Dedifferentiated amniotic fluid mesenchymal stem cell (primary cell): ENCODE measurements around the gene BEAN1.

Experiments
- DNase-seq: peaks from one replicate; pipeline ENCODE4 v3.0.0-alpha.2; 2016; ENCODE audit errors: extremely low spot score

The BEAN1 gene

DNA sequence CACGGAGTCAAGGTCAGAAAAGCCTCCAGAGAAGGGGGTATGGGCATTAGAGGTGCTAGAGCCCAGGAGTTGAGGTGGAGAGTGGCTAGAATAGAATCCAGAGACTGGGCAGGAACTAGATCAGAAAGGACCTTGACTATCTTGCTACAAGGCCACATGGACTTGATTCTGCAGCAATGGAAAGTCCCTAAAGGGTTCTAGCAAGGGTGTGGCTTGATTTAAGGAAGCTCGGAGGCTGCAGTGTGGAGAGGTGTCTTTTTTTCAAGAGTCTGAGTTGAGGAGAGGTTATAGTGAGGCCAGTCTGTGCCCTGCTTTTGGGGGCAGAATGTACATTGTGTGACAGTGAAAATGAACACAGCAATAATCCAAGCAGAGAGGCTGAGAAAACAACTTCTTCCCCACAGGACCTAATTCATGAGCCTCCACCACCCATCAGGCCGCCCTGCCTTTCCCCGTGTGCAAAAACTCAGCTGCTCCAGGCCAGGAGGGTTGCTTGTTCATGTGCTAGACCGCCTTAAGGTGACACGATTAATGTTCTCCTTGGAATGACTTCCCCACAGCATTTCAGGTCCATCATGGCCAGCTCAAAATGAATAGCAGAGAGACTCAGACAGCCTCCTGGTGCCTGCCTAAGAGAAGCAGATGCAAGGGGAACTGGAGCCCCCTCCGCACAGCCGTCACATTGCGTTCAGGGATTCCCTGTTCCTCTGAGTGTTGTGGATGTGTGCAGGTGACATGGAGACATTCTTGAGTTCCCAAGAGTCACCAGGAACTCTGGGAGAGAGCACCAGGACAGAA lies 8.7 kb upstream of the BEAN1 start:
- no peak for DNase-seq

DNA sequence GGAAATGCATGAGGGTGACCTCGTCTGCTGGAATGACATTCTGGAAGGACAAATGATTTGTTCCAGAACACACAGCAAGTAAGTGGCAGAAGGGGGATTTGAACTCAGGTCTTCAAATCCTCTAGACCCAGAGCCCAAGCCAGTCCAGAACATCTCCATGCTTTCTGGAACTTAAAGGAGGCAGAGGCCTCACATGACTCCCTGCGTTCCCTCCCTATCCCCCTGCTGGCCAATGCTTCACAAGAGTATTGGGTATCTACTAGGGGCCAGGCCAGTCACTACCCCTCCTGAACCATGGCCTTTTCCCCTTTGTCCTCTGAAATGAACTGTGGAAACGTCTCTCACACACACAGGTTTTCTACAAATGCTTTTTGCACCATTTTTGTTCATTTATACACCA lies 7.6 kb upstream of the BEAN1 start:
- DNase-seq: no peak

DNA sequence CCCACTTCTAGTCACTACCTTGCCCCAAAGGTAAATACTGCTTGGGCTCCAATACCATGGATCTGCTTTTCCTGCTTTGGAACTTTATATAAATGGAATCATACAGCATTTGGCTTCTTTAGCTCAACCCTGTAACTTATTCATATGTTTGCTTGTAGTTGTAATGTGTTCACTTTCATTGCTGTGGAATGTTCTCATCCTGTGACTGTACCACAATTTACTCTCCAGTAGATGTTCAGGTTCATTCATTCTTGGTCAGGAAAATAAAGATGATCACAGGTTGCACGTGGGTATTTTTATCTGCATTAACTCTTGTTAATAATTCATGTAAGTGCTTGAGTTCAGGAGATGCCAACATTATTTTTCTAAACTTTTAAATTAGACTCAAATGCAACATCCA lies 6.7 kb upstream of the BEAN1 start:
- no peak for DNase-seq

DNA sequence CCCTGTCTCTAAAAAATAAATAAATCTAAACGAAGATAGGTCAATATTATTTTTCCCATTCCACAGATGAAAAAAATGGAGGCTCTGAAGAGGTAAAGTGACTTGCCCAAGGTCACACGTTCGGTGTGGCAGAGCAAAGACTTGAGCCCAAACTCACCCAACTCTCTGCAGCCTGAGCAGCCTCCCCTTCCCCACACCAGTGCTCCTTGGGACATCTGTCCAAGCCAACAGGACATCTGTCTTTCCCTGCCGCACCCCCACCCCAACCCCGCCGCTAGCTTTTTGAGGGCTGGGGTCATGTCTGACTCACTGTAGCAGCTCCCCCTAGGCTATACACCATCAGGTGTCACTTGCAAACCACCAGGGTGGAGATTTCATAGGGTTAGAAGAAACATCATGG lies 5.2 kb upstream of the BEAN1 start:
- no peak for DNase-seq

DNA sequence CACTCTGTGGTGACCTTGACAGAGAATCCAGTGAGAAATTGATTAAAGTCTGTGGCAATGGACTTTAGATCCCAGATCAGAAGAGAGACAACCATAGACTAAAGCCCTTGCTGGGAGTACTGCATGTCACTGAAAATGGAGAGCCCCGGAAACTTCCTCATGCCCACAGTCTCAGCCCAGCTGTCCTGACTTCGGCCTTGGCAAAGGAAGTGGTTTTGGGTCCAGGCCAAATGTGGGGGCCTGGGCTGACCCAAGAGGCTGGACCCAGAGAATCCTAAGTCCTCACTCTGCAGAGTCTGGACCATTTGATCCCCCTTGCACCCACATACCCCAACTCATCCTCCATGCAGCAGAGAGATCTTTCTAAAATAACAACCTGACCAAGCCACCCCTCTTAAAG lies 4.7 kb upstream of the BEAN1 start:
- DNase-seq: no peak

DNA sequence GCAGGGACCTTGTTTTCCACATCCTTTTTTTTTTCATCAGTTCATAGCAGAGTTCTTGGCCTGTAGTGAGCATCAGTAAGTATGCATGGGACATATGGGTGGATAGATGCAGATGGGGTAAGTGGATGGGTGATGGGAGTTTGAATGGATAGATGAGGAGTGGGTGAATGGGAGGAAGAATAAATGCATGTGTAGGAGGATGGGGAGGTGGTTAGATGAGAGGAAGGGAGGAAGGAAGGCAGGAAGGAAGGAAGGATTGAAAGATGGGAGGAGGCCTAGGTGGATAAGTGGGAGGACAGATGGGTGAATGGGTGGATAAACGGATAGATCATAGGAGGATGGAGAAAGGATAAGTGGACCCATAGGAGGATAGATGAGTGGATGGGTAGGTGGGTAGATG lies 3.9 kb upstream of the BEAN1 start:
- no peak for DNase-seq

DNA sequence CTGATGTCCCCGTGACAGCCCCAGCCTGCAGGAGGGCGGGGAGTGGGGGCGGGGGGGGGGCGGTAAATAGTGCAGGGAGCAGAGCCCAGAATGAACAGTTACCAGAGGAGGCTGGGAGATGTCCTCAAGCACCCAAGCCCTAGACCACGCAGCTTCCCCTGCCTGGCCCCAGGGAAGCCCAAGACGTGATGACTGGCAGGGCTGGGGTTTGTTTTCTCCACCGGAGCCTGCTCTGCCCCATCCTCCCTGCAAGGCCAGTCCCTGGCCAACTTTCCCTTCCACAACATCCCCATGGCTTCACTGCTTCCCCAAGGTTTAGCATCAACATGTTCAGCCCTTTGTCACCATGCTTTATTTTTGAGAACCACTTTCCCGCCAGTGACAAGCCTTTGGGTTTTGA lies 1.4 kb upstream of the BEAN1 start:
- no peak for DNase-seq

DNA sequence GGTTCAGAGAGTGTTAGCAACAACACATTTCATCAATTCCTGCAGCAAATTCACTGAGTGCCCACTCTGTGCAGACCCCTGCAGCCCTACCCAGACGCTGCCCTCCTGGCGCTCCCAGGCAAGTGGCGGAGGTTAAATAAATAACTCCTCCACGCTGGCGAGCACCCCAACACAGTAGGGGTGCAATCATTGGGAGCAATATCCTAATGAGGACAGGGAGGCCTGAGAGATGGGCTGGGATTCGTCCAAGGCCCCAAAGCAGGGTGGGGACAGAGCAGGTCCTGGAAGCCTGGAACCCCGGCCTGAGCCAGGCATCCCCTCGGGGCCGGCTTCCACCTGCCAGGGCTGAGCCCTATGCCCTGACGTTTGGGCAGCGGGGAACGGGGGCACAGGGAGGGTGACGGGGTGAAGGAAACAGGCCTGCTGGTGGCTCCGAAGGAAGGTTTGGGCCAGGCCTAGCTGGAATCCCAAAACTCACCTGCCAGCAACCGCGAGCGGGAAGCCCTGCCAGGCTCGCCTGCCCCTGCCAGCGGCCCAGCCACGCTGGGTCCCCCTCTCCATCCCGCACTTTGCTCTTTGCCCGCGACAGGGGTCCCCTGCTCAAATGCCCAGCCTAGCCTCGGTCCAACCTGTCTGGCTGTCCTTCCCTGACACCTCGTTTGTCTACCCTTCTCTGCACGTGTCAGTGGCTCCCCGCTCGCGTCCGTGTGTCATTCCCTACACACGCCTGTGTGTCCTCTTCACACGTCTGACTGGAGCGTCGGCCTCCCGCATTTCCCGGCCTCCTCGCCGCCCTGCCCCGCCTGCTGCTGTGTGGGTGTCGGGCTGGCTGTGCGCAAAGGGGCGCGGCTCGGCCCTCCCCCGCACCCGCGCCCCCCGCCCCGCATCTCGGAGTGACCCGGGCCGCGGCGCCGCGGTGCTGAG lies 721 bp upstream of the BEAN1 start:
- no peak for DNase-seq

DNA sequence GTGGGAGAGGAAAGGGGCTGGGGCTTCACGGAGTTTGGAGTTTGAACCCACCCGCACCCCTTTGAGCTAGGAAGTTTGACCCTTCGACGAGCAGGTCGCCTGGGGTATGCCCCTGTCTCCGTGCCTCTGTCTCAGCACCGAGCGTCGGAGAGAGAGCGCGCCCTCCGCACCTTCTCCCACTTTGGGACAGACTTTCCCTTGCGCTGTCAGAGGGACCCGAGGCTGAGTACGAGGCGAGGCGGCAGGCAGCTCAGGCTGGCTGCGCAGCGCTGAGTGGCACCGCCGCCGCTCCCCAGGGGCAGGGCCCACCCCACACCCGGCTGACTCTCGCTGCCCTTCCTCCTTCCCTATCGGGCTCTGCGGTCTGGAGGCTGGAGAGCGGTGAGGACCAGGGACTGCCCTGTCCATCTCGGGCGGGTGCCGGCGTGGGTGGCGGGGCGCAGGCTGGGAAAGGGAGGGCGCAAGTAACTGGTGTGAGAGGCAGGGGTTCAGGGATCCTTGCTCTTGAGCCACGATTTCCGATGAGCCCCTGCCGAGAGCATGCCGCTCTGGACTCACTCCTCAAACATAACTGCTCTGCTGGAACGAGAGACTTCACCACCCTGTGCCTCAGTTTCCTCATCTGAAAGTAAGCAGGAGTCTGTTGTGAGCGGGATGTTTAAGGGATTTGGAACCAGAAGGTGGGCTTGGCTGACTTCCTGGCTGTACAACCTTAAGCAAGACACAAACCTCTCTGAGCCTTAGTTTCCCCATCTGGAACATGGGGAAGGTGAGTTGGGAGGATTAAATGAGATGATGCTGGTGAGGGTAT lies 981 bp downstream of the BEAN1 start:
- no peak for DNase-seq

DNA sequence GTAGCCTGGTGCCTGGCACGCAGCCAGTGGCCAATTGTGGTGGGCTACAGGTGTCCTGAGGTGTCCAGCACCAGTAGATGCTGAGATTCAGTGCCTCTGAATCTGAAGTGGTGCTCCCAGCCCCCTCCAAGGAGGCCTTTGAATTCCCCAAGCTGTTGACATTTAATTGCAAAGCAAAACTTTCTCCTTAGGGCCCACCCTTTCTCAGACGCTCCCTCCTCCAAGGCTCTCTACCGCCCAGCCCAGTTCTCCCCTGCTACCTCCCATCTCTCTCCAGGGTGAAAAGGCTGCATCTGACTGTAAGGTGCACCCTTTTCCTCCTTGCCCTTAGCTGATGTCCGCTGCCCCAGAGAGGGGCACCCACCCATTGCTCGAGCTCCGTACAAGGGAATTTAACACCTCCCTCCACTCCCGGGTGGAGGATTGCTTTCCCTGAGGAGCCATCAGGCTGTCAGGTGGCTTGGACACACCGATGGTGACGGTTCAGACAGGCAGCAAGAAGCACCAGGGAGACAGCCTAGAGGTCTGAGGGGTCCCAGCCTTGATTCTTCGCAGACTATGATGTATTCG lies 1.7 kb downstream of the BEAN1 start:
- no peak for DNase-seq

DNA sequence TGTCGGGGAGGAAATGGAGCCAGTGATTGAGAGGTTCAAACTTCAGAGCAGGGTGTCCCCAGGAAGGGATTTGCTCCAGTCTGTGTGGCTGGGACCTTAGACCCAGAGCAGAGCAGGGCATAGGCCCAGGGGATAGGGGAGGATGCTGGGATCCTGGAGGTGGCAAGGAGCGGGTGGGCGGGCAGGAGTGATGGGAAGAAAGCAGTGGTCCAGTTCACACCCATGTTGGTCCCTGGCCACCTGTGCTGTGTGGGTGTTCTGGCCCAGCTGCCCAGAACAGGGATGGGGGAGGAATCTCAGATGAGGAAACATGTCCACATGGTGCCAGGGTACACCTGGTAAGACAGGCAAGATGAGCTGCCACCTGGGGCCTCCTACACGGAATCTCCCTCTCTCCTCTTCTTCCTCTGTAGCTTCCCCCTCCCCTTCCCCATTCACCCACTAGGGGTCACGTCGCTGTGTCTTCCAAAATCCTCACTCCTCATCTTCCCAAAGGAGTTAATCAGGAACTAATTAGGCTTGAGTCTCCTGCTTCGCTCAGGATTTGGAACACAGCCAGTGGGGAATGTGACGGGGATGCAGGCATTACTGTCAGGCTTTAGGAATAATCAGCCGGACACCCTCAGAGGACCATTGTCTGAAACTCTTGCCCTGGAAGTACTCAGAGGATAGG lies 2.3 kb downstream of the BEAN1 start:
- no peak for DNase-seq

DNA sequence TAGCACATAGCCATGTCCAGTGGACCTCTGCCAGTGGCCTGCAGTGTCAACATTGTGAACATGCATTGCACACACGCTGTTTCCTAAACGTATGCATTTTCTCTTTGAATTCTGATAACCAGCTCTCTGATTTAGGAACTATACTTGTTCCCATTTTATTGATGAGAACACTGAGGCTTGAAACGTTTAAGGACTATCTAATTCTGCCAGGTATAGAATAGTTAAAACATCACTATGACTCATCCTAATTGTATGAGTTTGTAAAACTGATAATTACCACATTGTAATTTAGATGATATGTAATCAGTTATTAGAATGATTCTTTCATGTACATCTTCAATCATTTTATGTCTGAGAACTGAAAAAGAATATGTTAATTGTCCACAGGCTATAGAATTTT lies 3.1 kb downstream of the BEAN1 start:
- no peak for DNase-seq

DNA sequence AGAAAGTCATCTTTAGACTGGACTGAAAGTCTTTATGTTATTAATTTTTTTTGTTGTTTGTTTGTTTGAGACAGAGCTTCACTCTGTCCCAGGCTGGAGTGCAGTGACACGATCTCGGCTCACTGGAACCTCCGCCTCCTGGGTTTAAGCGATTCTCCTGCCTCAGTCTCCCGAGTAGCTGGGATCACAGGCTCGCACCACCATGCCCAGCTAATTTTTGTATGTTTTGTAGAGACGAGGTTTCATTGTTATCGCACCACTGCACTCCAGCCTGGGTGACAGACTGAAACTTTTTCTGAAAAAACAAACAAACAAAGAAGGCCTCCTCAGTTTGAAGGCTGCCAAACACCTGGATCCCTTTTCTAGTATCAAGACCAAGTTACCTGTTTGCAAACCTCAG lies 4.7 kb downstream of the BEAN1 start:
- no peak for DNase-seq

DNA sequence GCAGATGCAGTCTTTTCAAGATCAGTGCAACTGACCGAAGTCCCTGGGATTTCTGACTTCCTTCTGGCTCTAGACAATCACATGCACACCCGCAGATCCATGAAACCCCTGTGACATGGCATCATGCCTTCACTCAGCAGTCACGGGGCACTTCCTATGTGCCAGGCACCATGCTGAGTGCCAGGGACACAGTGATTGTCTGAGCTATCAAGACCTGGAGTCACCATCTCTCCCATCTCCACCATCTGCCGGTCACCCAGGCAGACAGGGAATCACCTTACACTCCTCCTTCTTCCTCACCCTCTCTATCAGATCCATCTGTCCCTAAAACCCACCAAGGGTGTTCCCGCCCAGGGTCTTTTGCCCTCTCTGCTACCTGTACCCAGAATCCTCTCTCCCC lies 5.3 kb downstream of the BEAN1 start:
- no peak for DNase-seq

DNA sequence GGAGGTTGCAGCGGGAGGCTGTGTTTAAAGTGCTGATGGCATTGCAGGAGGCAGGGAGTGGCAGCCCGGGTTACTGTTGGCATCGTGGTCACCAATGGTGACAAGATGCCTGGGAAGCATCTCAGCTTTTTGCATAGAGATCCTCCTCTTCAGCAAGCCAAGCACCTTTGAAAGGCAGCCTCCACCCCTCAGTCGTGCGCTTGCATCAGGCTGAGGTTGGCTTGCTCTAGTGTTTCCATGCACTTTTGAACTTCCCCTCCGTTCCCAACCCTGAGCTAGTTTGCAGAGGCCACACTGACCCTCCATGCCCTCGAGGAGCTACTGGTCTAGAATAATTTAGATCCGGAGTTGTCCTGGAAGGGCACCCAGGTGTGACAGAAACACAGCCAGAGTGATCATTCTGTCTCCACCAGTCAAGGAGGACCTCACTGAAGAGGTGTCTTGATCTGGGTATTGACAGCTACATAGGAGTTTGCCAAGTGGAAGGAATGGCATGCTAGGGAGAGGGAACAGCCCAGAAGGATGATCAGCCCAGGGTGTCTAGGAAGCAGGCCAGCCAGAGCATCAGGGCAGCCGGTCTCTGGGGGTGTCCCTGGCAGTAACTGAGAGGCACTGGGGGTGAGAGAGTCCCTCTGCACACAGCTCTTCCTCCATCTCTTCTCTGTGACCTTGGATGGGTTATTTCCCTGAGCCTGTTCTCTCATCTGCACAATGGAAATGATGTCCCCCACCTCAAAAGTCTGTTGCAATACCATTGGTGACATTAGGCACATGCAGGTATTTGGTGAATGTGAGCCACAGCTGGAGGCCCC lies 7.7 kb downstream of the BEAN1 start:
- DNase-seq: no peak

DNA sequence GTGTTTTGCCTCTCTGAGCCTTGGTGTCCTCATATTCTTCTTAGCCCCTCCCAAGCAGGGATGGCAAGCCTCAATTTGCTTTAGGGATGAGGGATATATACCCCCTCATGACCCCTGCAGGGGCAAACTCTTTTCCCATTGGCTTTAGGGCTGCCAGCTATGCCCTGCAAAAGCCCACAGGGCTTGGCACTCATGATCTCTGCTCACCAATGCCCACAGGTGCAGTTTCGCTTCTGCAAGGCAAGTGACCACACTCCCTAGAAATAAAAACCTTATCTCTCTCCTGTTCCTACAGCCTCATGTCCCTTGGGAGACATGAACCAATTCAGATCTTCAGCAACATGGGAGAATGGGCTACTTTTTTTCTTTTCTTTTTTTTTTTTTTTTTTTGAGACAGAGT lies 8.8 kb downstream of the BEAN1 start:
- DNase-seq: no peak

DNA sequence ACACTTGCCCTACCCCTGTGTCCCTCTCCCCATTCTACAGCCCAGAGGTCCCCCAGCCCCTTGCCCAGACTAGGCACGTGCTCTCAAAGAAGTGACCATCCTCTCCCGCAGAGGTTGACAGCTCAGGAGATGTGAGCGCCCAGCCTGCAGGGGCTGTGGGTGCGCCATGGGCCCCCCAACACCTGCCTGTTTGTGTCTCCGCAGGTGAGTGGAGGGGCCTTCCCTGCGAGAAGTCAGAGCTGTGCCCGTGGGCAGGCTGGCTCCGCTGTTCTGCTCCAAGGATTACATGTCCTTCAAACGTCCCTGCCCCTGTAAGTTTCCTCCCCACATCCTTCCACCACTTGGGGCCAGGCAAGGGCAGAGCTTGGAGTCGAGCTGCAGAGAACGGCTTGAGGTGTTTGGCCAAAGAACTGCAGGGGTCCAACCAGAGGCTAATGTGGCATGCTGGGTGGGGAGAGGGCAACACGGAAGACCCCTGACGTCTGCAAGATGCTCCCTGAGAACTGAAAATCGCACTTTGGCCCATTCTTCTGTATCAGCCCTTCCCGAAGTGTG lies 10.4 kb downstream of the BEAN1 start:
- no peak for DNase-seq

DNA sequence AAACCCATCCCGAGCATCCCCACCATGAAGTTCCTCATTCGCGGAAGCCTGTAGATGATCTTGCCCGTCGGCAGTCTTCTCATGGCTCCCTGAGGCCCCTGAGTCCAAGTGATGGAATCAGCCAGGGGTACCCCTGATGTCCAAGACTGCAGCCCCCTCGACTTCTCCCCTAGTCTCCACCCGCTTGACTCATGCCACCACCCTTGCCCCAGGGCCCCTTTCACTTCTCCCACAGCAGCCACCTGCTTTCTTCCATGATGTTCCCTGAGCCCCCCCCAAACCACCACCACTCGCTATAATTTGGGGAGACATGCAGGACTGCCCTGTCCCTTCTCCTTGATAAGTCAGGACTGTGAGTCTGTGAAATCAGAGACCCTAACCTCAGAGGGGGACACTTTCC lies 11.4 kb downstream of the BEAN1 start:
- DNase-seq: no peak

DNA sequence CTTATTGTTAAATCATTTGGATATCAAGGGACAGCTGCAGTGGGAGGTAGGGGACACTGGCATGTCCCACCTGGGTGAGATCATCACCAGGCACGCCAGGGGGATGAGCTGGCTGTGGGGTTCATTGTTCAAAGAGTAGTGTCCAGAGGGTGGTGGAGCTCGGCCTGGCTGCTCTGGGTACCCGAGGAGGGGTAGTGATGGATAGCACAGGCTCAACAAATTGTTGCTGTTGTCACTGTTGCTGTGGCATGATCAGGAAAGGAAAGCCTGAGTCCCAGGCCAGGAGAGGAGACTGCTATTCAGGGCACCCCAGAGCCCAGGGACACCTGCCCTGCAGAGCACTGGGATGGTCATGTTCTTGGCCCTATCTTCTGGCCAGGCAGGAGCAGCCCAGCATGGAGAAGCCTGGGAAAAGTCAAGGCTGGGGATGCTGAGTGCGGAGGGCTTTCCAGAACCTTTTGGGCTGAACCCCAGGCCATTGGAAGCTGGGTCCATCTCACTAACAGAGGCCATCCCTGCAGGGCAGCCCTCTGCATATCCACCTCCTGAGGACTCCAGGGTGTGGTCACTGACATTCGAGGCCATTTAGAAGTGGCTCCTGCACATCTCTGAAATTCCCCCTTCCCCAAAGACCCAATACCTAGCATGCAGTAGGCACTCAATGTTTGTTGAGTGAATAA lies 12.1 kb downstream of the BEAN1 start:
- DNase-seq: no peak
